ENCODE results near the gene ISOC2. TPM values are rescaled to one million over a fixed set of nuclear protein-coding genes. Genes with fewer than 3 reads are reported as not detected.

ISOC2 gene
- total RNA-seq, 1 donor from 2014 or later = 36.7 TPM

DNA sequence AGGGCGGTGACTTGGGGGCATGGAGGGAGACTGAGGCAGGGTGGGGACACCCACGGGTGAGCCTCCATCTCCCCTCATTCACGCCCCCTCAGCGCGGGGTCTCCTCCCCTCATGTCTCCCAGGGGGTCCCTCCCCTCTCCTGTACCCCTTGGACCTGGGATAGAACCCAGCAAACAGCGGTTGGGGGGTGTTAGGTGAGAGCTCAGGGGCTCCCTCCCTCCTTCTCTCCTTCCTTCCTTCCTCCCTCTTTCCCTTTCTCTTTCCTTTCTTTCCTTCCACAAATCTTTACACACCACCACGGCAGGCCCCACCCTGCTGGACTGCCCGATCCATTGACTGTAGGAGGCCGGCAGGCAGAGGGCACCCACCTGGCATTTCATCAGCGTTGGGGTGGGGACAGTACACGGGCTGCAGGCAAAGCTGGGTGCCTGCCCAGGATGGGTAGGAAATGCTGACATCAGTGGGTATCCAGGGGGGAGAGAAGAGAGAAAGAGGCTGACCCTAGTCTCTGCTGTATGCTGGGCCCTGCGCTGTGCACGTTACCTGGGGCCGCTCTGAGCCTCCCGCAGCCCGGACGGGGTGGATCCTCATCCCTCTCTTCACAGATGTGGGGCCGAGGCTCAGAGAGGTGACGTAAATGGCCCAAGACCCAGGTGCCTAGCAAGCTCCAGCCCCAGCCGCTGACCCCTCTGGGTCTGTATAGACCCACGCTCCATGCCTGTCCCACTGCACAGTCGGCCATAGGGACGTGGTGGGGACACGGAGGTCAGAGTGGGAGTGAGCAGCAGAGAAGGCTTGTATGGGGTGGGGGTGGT lies 30.3 kb upstream of the ISOC2 start:
- H3K9me3 Mint-ChIP-seq = no peaks in the 10 kb centered on the region
- peaks cover 4% of the 10 kb centered on the region for H3K27me3 Mint-ChIP-seq (ENCODE audit: low read depth)
- H3K4me3 Mint-ChIP-seq = peak overlapping the region; percentile 39
- no peak for TF ChIP-seq CTCF (conservative IDR thresholded peaks at IDR 0.05)
- no peak for DNase-seq (ENCODE audit: low read depth, low spot score)
- peaks cover 14% of the 10 kb centered on the region for H3K4me1 Mint-ChIP-seq
- H3K36me3 Mint-ChIP-seq (ENCODE audit: low read depth) = no peaks in the 10 kb centered on the region
- no peak overlapping the region for H3K27ac Mint-ChIP-seq (ENCODE audit: unreplicated experiment)

DNA sequence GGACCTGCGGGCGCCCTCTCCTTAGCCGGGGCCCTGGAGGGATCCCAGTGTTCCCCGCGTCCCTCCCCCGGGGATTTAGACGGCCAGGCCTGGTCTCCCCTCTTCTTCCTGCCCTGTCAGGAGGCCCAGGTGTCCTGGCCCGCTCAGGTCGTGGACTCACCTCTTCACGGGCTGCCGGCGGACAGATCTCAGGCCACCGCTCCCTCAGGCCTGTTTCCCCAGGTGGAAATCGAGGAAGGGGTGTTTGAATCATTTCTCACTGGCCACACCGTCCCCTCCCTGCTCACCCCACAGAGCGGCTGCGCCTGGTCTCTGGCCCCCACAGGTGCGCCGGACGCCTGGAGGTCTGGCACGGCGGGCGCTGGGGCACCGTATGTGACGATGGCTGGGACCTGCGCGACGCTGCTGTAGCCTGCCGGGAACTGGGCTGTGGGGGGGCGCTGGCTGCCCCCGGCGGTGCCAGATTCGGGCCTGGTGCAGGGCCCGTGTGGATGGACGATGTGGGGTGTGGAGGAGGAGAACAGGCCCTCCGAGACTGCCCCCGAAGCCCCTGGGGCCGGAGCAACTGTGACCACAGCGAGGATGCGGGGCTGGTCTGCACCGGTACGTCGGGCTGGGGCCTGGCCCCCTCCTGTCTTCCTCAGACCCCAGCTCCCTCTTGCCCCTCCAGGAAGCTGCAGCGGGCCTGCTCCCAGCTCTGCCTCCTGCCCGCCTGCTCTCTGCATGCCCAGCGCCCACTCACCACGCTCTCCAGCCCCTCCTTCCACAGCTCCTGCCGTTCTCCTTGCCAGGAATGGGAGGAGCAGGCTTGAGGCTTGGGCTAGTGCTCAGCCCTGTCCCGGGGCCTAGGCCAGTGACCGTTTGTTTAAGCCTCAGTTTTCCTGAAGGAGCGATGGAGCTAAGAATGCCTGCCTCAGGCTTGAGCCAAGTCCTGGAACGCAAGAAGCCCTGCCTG lies 29.3 kb upstream of the ISOC2 start:
- peaks cover 19% of the 10 kb centered on the region for H3K4me1 Mint-ChIP-seq
- no peak for DNase-seq (ENCODE audit: low read depth, low spot score)
- H3K9me3 Mint-ChIP-seq = no peaks in the 10 kb centered on the region
- H3K4me3 Mint-ChIP-seq = no peak overlapping the region
- no peak for TF ChIP-seq CTCF (conservative IDR thresholded peaks at IDR 0.05)
- peaks cover 7% of the 10 kb centered on the region for H3K27me3 Mint-ChIP-seq (ENCODE audit: low read depth)
- H3K27ac Mint-ChIP-seq (ENCODE audit: unreplicated experiment) = no peak overlapping the region
- no peaks in the 10 kb centered on the region for H3K36me3 Mint-ChIP-seq (ENCODE audit: low read depth)

DNA sequence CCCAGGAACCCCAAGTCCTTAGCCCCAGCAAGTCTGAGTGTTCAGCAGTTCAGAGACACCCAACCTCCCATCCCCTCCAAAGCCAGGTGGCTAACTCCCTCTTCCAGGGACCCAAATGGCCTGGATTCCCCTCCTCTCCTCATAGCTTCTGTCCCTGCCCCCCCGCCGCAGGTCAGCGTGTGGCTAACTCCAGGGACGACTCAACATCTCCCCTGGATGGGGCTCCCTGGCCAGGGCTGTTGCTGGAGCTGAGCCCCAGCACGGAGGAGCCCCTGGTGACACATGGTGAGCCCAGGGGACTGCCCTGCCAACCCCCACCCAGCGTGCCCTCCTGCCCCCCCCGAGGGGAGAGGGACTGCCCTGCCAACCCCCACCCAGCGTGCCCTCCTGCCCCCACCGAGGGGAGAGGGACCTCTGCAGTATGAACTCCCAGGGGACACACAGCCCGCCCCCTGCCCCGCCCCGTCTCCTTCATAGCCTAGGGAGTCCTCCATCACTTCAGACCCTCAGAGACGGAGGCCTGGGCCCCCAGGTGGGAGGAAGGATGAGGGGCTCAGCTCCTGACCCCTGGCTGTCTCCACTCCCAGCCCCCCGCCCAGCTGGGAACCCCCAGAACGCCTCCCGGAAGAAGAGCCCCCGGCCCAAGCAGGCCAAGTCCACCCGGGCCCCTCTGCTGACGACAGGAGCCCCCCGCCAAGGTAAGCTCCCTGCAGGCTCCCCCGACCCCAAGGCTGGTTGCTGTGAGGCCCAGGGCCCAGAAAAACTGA lies 28.5 kb upstream of the ISOC2 start:
- Mint-ChIP-seq H3K4me3 (no peak overlapping the region), H3K27me3 (ENCODE audit: low read depth) (peaks cover 7% of the 10 kb centered on the region), H3K4me1 (peaks cover 19% of the 10 kb centered on the region), H3K36me3 (ENCODE audit: low read depth) (no peaks in the 10 kb centered on the region), H3K27ac (ENCODE audit: unreplicated experiment) (no peak overlapping the region), H3K9me3 (no peaks in the 10 kb centered on the region)
- no peak for DNase-seq (ENCODE audit: low read depth, low spot score)
- no peak for TF ChIP-seq CTCF (conservative IDR thresholded peaks at IDR 0.05)

GRCh38 chr19:55488986-55489710 lies 27.7 kb upstream of the ISOC2 start:
- DNase-seq (ENCODE audit: low read depth, low spot score) = no peak
- Mint-ChIP-seq H3K9me3 (no peaks in the 10 kb centered on the region), H3K4me1 (peaks cover 19% of the 10 kb centered on the region), H3K27ac (ENCODE audit: unreplicated experiment) (no peak overlapping the region), H3K4me3 (no peak overlapping the region), H3K27me3 (ENCODE audit: low read depth) (peaks cover 7% of the 10 kb centered on the region), H3K36me3 (ENCODE audit: low read depth) (no peaks in the 10 kb centered on the region)
- no peak for TF ChIP-seq CTCF (conservative IDR thresholded peaks at IDR 0.05)

Data from neural crest cell (in vitro differentiated cells).